ENCODE measurements around the gene HSDL2. TPM values are rescaled to one million over a fixed set of nuclear protein-coding genes. Genes with fewer than 3 reads are reported as not detected.
A peak's percentile ranks its signal among the peaks of the same experiment; 100 is the strongest.
"Not testable (repeated sequence)": the region's sequence is repeated elsewhere in the genome, so short reads cannot be mapped to it uniquely, and the experiment has no call there.

HSDL2 gene
- total and polyA plus RNA-seq, 8 donors = 9.4 to 20.4 (median 14.1) TPM

- Histone ChIP-seq H3K4me3 (no peak overlapping the region), H3K36me3 (no peaks in the 10 kb centered on the region), H3K27ac (no peak overlapping the region), H3K27me3 (no peaks in the 10 kb centered on the region), H3K9me3 (no peaks in the 10 kb centered on the region), H3K4me1 (no peaks in the 10 kb centered on the region)
- TF ChIP-seq CTCF (IDR thresholded peaks at IDR 0.05) = no peak
- intact Hi-C loops (cut with DNase I) = loop anchor here in 2 of 3 donors (10.0 kb wide), 2 partner anchors 65 to 245 kb away; no protein-coding TSS in a partner anchor
- FAIRE-seq = no peak
- DNase-seq = no peak
- WGBS, 2 donors = 78 to 85% methylated on average over 5 of the region's 5 CpGs
- ATAC-seq = no peak
These were observed 19.7 kb upstream of the HSDL2 start for GRCh38 chr9:112360047-112360804.

GRCh38 chr9:112361601-112362000 lies 18.3 kb upstream of the HSDL2 start:
- H3K27me3 ChIP-seq = no peaks in the 10 kb centered on the region
- H3K36me3 ChIP-seq = no peaks in the 10 kb centered on the region
- TF ChIP-seq CTCF (IDR thresholded peaks at IDR 0.05) = peak; percentile 13 to 60 (median 40)
- H3K27ac ChIP-seq = no peak overlapping the region
- H3K9me3 ChIP-seq = no peaks in the 10 kb centered on the region
- 17 to 18% methylated on average over 4 of the region's 4 CpGs for WGBS, 2 donors
- intact Hi-C loops (cut with DNase I) = loop anchor here in 2 of 3 donors (10.0 kb wide), 2 partner anchors 63 to 247 kb away; no protein-coding TSS in a partner anchor
- no peaks in the 10 kb centered on the region for H3K4me1 ChIP-seq
- FAIRE-seq = peak; percentile 91
- DNase-seq = no peak
- no peak overlapping the region for H3K4me3 ChIP-seq
- peak in 3 of 4 donors; percentile 77 to 80 (median 79) for ATAC-seq

GRCh38 chr9:112364761-112365160 lies 15.1 kb upstream of the HSDL2 start:
- no peak for TF ChIP-seq CTCF (IDR thresholded peaks at IDR 0.05)
- intact Hi-C loops (cut with DNase I) = loop anchor here in 2 of 3 donors (10.0 kb wide), 2 partner anchors 60 to 250 kb away; no protein-coding TSS in a partner anchor
- WGBS, 2 donors = 78 to 90% methylated on average over 3 of the region's 3 CpGs

GRCh38 chr9:112365257-112365656 lies 14.7 kb upstream of the HSDL2 start:
- H3K4me3 ChIP-seq, ATAC-seq, H3K36me3 ChIP-seq, H3K4me1 ChIP-seq, H3K27ac ChIP-seq, H3K27me3 ChIP-seq, H3K9me3 ChIP-seq, DNase-seq, FAIRE-seq: not testable (repeated sequence)
- intact Hi-C loops (cut with DNase I) = loop anchor here in 2 of 3 donors (10.0 kb wide), 2 partner anchors 60 to 250 kb away; no protein-coding TSS in a partner anchor
- WGBS, 2 donors = 99% methylated on average over 3 of the region's 3 CpGs

More at GRCh38 chr9:112364761-112365160, 15.1 kb upstream of the HSDL2 start:
- H3K9me3 ChIP-seq = no peaks in the 10 kb centered on the region
- no peak for ATAC-seq
- FAIRE-seq = no peak
- DNase-seq = no peak
- H3K4me3 ChIP-seq = no peak overlapping the region
- no peaks in the 10 kb centered on the region for H3K36me3 ChIP-seq
- no peaks in the 10 kb centered on the region for H3K4me1 ChIP-seq
- H3K27ac ChIP-seq = no peak overlapping the region
- no peaks in the 10 kb centered on the region for H3K27me3 ChIP-seq

- Histone ChIP-seq H3K36me3 (no peaks in the 10 kb centered on the region), H3K27ac (no peak overlapping the region), H3K4me1 (no peaks in the 10 kb centered on the region), H3K9me3 (no peaks in the 10 kb centered on the region), H3K27me3 (no peaks in the 10 kb centered on the region), H3K4me3 (no peak overlapping the region)
- intact Hi-C loops (cut with DNase I) = loop anchor here in 2 of 3 donors (10.0 kb wide), 2 partner anchors 58 to 252 kb away; no protein-coding TSS in a partner anchor
- WGBS, 2 donors = 83 to 94% methylated on average over 3 of the region's 3 CpGs
- ATAC-seq (no peak), DNase-seq (no peak), FAIRE-seq (no peak)
- no peak for TF ChIP-seq CTCF (IDR thresholded peaks at IDR 0.05)
These were observed 13.3 kb upstream of the HSDL2 start for GRCh38 chr9:112366591-112366990.

All from pancreas (tissue), 10 donors.